LNCaP clone FGC (cell line): ENCODE data around the gene TRIM46.
"Not testable (repeated sequence)": the region's sequence is repeated elsewhere in the genome, so short reads cannot be mapped to it uniquely, and the experiment has no call there.

ENCODE experiments used
- DNase-seq: peaks from one replicate; pipeline ENCODE4 v3.0.0-alpha.2; 2011; ENCODE audit warnings: low read depth
- H3K4me3 ChIP-seq: 2 replicates; pipeline ENCODE4 v1.5.1; 2011; ENCODE audit warnings: mild to moderate bottlenecking, low read depth, low read length, control low read depth
- CTCF ChIP-seq: IDR thresholded peaks from 2 replicates; pipeline ENCODE4 v1.5.1; 2012; ENCODE audit warnings: mild to moderate bottlenecking; ENCODE audit not compliant: control insufficient read depth, insufficient read depth; ENCODE audit errors: extremely low read depth

TRIM46 gene

DNA sequence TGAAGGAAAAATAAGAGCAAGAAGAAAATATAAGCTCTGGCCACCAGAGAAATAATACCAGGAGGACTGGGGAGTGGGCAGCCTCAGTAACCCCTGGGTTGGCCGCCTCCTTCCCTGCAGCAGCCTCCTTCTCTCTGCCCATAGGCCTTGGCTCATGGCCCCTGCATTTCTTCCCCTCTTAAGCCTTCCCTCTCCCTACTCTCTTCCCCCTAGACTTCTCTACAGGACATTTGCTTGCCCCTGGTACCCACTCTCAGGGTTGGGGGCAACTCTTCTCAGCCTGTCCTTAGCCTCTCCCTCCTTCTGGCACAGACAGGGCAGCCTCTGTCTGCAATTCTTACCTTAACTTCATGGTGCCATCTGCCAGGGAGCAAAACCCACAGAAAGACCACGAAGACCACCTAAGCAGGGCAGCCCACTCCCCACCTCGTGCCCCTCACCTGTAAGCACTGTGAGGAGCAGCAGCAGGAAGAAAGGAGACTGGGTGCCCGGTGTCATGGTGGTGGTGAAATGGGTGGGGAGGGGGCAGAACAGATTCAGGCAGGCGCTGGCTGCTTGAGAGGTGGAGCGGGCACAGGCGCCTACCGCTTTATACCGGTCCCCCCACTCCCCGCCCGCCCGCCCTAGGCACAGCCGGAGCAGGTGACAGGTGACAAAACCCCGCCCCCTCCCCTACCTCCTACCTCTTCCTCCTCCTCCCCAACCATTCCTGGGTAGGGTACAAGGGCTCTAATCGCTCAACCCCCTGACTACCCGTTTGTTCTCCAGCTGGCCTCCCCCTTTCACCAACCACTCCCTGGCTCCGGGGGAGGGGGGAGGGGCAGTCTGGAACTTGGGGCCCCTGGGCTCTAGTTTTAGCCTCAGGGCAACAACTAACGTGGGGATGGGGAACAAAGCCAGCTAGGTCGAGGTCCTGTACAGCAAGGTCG, 19.0 kb downstream of the TRIM46 start:
- TF ChIP-seq CTCF = no peak
- peak overlapping the region; percentile 40 for H3K4me3 ChIP-seq
- DNase-seq = no peak

- peak; percentile 98 for TF ChIP-seq CTCF
- no peak for DNase-seq
These were observed 19.8 kb downstream of the TRIM46 start for GRCh38 chr1:155193275-155193990.

GRCh38 chr1:155193991-155194240, 20.3 kb downstream of the TRIM46 start:
- DNase-seq = not testable (repeated sequence)
- H3K4me3 ChIP-seq = peak overlapping the region; percentile 40; the same call in 1 of the 2 replicates

More at GRCh38 chr1:155193275-155193990, 19.8 kb downstream of the TRIM46 start:
- H3K4me3 ChIP-seq = peak overlapping the region; percentile 40

DNA sequence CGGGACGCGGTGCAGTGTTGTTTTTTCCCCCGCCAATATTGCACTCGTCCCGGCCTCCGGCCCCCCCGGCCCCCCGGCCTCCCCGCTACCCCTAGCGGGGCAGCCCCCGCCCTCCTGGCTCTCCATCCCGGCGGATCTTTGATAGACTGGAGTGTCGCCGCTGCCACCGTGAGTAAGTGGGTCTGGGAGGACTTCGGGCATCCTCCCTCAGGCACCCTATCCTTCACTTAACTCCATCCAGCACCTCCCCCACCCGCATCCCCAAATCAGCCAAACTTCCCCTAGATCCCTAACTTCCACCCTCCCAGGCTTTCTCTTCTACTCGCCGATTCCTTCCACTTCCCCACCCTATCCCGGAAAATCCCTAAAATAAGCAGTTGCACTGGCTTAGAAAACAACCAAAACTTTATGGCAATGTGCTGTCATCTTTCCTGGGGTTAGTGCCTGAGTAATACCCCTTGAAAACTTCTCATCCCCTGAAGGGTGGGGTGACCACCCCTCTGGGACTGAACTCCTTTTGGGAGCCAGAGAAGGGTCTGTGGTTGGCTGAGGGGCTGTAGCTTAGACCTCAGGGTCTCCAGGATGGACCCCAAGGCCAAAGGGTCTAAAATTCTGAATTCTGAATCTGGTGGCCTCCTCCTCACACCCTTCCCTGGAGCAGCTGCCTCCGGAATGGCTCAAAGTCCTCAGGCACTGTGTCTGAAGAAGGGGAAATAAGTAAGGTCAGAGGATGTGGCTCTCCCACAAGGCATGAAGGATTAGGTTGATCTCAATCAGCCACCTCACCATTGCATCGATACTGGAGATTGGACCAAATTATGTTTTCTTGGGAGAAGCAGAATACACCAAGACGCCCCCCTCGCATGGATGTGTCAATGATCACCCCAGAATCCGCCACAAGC, 21.8 kb downstream of the TRIM46 start:
- DNase-seq = no peak
- TF ChIP-seq CTCF = no peak
- peak overlapping the region; percentile 48 for H3K4me3 ChIP-seq

DNA sequence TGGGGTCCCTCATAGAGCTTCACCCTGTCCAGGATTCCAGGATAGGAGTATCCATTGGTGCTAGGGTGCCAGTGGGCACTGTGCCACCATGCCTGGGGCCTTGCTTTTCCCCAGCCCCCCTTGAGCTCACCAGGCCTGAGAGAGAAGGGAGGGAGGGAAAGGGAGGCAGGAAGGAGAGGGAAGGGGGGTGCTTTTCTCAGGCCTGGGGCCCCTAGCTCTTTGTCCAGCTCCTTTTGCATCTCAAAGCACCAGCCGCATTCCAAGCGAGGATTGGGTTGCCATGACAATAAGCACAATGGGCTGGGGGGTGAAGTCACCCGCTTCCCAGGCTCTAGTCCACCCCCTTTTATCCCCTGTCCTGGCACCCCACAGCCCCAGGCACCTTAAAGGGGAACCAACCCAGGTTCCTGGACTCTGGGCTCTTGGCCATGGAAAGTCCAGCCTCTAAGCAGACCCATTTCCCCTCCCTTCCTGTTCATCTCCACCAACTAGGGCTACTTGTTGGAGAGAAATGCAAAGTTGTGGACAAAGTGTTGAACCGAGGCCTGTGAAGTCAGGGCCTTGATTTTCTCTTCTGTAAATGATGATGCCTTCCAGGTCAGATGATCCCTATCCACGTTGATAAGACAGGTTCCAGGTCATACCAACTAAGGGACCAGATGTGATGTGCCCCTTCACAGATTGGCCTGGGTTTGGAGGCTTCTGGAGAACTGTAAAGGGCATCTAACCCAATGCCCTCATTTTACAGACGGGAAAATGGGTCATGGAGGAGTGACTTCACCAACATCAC, 22.6 kb downstream of the TRIM46 start:
- no peak for DNase-seq
- H3K4me3 ChIP-seq = no peak overlapping the region
- no peak for TF ChIP-seq CTCF

DNA sequence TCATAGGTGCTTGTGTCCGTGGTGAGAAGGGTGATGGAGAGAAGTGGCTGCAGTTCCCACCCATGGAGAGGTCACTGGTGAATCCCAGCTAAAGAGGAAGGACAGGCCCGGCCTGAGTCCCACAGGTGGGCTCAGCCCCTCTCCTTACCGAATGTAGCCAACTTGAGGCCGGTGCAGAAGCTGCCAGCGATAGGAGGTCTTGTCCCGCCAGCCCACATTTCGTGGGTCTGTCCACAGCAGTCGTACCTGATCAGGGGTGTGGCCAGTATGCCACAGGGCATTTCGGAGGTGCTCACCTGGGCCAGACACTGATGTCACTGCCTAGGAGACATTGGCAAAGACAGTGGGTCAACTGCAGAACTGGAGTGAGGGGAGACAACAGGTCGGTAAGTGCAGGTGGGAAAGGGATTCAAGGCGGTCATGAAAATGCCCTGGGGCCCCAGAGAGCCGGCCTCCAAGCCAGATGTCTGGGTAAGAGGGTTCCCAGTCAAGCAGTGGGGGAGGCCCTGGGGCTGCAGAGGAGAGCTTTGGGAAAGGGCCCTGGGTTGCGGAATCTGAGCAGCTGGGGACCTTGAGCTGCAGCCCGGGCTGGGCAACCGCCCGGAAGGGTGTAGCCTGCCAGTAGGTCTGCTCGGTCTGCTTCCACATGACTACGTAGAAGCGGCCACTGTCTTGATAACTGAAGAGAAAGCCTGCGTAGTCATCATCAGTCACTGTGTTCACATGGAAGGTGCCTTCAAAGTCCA, 23.4 kb downstream of the TRIM46 start:
- no peak overlapping the region for H3K4me3 ChIP-seq
- no peak for DNase-seq
- no peak for TF ChIP-seq CTCF
